A549 treated with DMSO at 1 μM for 4 hours (cell line): ENCODE results near the gene TFDP1. TPM values are rescaled to one million over a fixed set of nuclear protein-coding genes. Genes with fewer than 3 reads are reported as not detected.

Experiments
- total RNA-seq: library from RNA; stranded (reverse); fragments of 200-300 nt; extraction: Qiagen RNA extraction; gene quantifications from 5 replicates; pipeline ENCODE4 v1.2.3, GENCODE V29; 2022; ENCODE audit warnings: low read depth

Gene TFDP1, protein sequence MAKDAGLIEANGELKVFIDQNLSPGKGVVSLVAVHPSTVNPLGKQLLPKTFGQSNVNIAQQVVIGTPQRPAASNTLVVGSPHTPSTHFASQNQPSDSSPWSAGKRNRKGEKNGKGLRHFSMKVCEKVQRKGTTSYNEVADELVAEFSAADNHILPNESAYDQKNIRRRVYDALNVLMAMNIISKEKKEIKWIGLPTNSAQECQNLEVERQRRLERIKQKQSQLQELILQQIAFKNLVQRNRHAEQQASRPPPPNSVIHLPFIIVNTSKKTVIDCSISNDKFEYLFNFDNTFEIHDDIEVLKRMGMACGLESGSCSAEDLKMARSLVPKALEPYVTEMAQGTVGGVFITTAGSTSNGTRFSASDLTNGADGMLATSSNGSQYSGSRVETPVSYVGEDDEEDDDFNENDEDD
- total RNA-seq = 99.4 to 116 TPM (median 107 TPM) in 5 replicates

GRCh38 chr13:113584205-113584869 lies at the start of gene TFDP1:
TSS of gene TFDP1 (plus strand) at chr13:113584753. CDS start at chr13:113585838, 1,085 bp downstream.

GRCh38 chr13:113657851-113658741 lies 73.5 kb downstream of the TFDP1 start, which contains the start of gene ATP4B:
TSS of gene ATP4B (minus strand) at chr13:113658198. CDS start at chr13:113658144, 54 bp downstream.

DNA sequence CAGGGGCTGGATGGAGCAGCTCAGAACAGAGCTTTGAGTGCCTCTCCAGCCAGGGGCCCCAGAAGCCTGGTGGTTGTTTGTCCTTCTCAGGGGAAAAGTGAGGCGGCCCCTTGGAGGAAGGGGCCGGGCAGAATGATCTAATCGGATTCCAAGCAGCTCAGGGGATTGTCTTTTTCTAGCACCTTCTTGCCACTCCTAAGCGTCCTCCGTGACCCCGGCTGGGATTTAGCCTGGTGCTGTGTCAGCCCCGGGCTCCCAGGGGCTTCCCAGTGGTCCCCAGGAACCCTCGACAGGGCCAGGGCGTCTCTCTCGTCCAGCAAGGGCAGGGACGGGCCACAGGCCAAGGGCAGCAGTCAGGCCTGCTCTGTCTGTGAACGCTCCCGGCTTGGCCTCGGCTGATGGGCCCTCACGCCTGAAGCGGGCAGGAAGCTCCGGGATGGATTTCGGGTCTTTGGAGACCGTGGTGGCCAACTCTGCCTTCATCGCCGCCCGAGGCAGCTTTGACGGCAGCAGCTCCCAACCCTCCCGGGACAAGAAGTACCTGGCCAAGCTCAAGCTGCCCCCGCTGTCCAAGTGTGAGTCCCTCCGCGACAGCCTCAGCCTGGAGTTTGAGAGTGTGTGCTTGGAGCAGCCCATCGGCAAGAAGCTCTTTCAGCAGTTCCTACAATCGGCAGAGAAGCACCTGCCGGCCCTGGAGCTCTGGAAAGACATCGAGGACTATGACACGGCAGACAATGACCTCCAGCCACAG lies 82.6 kb downstream of the TFDP1 start, which contains the start of gene GRK1:
GRK1 (plus strand) TSS at position 269 of the 751 bp plus-strand sequence; CDS start at position 437, 168 bp downstream.

Other genes starting within 250 kb of the TFDP1 start
- gene GRTP1, start 220.6 kb upstream of the TFDP1 start, total RNA-seq = 1.2 to 1.7 TPM (median 1.4 TPM) in 5 replicates
- 10.7 to 15.5 TPM (median 12.6 TPM) in 5 replicates for gene ADPRHL1, start 131.3 kb upstream of the TFDP1 start, total RNA-seq
- 9.0 to 11.1 TPM (median 10.1 TPM) in 5 replicates for gene DCUN1D2, start 94.0 kb upstream of the TFDP1 start, total RNA-seq
- gene ATP4B, start 73.4 kb downstream of the TFDP1 start, total RNA-seq = not detected in 5 replicates
- 0.02 TPM in 1 of 5 replicates, not detected in the others for gene GRK1, start 82.5 kb downstream of the TFDP1 start, total RNA-seq
- 0.65 to 1.0 TPM (median 0.70 TPM) in 5 replicates for gene TMEM255B, start 174.5 kb downstream of the TFDP1 start, total RNA-seq